T-helper 1 cell treated with Interleukin-12 subunit alpha and Interleukin-12 subunit beta and Interleukin-4 antibody, amounts not matched to agents 30 μg/mL and 1 μg/mL, for 36 hours (primary cell): Measurements from ENCODE around the gene ARL4A.
A peak's percentile ranks its signal among the peaks of the same experiment; 100 is the strongest.

Experiments
- H3K27ac Mint-ChIP-seq: one replicate; pipeline ENCODE4 v1.8.0; 2021; ENCODE audit warnings: mild to moderate bottlenecking, mixed read lengths
- H3K27me3 Mint-ChIP-seq: one replicate; pipeline ENCODE4 v1.8.0; 2021; ENCODE audit warnings: low read depth, mixed read lengths
- H3K36me3 Mint-ChIP-seq: one replicate; pipeline ENCODE4 v1.8.0; 2021; ENCODE audit warnings: low read depth, mixed read lengths
- H3K4me1 Mint-ChIP-seq: one replicate; pipeline ENCODE4 v1.8.0; 2021; ENCODE audit warnings: low read depth, mixed read lengths
- H3K4me3 Mint-ChIP-seq: one replicate; pipeline ENCODE4 v1.8.0; 2021; ENCODE audit warnings: mild to moderate bottlenecking, moderate library complexity, mixed read lengths
- H3K9me3 Mint-ChIP-seq: one replicate; pipeline ENCODE4 v1.8.0; 2021; ENCODE audit warnings: mixed read lengths

Gene ARL4A

DNA sequence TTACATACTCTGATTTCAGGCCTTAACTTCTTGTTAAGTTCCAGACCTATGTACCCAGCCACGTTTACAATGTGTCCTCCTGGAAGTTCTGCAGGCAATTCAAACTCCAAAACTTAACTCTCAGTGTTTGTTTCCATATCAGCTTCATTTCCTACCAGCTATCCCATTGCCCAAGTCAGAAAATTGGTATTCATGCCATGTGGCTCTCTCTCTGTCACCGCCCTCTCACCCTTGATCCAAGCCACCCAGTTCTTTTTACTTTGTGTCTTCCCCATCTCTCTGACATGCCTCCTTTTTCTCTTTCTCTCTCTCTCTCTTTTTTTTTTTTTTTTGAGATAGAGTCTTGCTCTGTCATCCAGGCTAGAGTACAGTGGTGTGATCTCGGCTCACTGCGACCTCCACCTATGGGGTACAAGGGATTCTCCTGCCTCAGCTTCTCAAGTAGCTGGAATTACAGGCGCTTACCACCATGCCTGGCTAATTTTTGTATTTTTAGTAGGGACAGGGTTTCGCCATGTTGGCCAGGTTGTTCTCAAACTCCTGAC lies 33.9 kb downstream of the ARL4A start:
- peaks cover 3% of the 10 kb centered on the region for H3K36me3 Mint-ChIP-seq
- H3K4me1 Mint-ChIP-seq: peaks cover 22% of the 10 kb centered on the region
- H3K27ac Mint-ChIP-seq: peak overlapping the region; percentile 38
- H3K9me3 Mint-ChIP-seq: no peaks in the 10 kb centered on the region
- H3K4me3 Mint-ChIP-seq: no peak overlapping the region
- no peaks in the 10 kb centered on the region for H3K27me3 Mint-ChIP-seq

DNA sequence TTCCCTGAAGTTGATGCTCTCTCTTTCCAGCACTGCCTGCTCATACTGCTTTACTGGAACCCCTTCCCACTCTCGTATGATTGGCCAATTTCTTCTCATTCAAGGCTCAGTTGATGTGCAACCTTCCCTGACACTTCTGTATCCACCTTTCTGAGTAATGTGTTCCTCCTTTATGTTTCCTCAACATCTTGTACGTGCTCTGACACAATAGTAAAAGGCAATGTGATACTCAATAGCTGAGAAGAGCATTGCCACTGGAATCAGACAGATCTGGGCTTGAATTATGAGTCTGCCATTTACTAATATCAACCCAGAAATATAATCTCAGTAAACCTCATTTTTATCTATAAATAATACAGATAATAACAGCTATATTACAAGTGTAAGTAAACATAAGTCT lies 34.7 kb downstream of the ARL4A start:
- no peaks in the 10 kb centered on the region for H3K27me3 Mint-ChIP-seq
- peaks cover 22% of the 10 kb centered on the region for H3K4me1 Mint-ChIP-seq
- peaks cover 3% of the 10 kb centered on the region for H3K36me3 Mint-ChIP-seq
- H3K9me3 Mint-ChIP-seq: no peaks in the 10 kb centered on the region
- peak overlapping the region; percentile 41 for H3K27ac Mint-ChIP-seq
- H3K4me3 Mint-ChIP-seq: no peak overlapping the region

DNA sequence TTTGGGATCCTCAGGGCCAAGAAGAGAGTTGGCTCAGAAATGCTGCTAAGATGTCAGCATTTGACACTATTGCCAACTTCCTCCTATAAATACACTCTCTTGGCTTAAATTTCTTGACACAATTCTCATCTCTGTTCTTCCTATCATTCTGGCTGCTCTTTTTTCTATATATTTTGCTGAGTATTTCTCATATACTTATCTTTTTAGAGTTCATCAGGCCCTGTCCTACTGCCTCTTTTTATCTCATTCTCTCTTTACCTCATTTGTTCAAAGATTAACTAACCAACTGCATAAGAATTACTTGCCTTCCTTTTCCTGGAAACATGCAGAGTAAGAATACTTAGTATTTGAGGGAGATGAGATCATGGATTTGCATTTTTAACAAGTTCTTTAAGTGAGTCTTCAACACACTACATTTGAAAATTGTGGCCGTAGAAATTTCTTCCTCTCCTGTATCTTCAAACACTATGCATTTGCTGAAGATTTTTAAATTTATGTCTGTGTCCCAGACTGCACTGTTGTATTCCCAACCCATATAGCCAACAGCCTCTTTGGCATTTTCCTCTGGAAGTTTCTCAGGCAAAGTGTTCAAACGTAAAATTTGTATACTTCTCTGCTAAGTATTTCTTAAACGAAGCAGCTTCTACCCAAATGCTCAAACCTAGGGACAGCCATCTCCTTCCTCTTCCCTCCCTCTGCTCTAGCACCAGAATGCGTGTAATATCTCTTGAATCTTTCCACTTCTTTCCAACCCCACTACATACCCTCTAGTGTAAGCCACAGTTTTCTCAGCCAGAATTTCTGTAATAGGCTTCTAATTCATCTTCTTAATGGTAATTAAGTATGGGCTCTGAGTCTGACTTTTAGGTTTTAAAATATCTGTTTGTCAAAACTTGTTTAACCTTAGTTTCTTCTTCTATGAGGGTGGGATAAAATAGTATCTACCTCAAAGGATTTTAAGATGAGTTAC lies 35.5 kb downstream of the ARL4A start:
- H3K27ac Mint-ChIP-seq: peak overlapping the region; percentile 88
- peaks cover 3% of the 10 kb centered on the region for H3K36me3 Mint-ChIP-seq
- H3K4me3 Mint-ChIP-seq: peak overlapping the region; percentile 33
- H3K4me1 Mint-ChIP-seq: peaks cover 22% of the 10 kb centered on the region
- H3K9me3 Mint-ChIP-seq: no peaks in the 10 kb centered on the region
- H3K27me3 Mint-ChIP-seq: no peaks in the 10 kb centered on the region

DNA sequence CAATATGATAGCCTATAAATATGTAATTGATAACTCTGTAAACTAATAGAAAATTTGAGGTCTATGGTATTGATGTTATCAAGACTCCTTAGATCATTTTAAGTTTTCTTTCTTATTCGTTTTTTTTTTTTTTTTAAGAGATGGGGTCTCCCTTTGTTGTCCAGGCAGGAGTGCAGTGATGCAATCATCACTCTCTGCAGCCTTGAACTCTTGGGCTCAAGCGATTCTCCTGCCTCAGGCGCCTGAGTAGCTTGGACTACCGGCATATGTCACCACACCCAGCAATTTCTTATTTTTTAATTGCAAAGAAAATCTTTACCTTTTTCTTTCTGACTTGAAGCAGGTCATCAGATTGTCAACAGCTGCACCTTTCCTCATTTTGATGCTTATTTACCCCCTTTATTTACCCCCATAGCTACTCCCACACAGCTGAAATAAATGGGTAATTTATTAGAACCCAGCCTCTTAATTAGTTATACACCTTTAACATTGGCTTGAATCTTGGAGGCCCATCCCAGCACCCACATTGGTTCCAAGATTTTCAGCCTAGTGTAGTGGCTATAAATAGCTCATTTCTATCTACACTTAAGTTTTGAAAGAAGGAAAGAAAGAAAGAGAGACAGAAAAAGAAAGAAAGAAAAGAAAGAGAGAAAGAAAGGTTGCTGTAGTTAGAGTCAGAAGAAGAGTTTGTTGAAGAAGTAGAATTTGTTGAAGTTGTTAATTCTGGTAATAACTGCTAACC lies 38.3 kb downstream of the ARL4A start:
- Mint-ChIP-seq H3K4me3 (no peak overlapping the region), H3K9me3 (no peaks in the 10 kb centered on the region), H3K36me3 (peaks cover 3% of the 10 kb centered on the region), H3K27ac (no peak overlapping the region), H3K27me3 (no peaks in the 10 kb centered on the region), H3K4me1 (peaks cover 25% of the 10 kb centered on the region)

DNA sequence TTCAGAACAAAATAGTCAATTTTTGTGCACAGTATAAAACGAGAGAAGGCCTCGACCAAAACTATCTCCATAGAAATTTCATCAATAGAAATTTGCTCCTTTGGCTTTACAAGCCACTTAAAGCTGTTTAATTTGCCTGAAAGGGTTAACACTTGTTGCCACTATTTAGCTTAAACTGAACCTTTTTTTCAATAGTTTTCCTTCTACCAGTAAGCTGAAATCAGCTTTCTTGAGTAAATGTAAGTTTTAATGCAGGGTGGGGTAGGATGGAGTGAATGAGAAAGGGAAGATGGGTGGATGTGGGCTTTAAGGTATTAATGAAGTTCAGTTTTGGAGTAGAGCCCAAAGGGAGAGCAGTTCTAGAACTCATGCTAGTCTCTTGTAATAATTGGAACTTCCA lies 39.5 kb downstream of the ARL4A start:
- Mint-ChIP-seq H3K27ac (no peak overlapping the region), H3K9me3 (no peaks in the 10 kb centered on the region), H3K36me3 (peaks cover 2% of the 10 kb centered on the region), H3K27me3 (no peaks in the 10 kb centered on the region), H3K4me3 (no peak overlapping the region), H3K4me1 (peaks cover 29% of the 10 kb centered on the region)

DNA sequence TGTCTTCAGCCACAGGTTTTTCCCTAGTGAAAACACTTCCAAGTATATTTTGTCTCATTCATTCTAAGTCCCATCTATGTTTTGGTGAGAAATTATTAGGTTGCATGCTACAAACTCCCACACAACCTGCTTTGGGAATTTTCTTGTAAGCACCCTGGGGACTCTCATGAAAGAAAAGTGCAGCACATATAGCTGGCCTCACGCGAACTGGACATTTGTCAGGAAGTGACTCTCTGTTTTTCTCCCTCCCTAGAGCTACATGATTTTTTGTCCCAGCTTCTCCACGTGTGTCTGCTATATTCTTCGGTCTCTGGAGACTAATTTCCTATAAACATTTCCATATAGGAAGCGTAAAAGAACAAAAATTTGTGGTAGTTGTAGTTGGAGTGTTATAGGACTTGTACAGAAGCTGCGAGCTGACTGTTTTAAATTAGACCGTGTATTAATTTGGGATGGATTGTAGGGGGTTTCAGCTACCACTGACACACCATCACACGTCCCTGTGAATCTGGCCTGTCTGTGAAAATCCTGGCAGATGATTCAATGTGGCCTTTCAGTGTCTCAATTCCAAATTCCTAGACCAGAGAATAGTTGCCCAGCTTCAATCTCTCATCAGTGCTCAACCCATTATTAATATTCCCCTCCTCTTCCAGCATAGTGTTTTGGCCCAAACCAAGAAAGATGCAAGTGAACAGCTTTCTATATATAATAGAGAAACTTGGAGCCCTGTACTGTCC lies 40.2 kb downstream of the ARL4A start:
- Mint-ChIP-seq H3K4me3 (no peak overlapping the region), H3K27ac (no peak overlapping the region), H3K36me3 (no peaks in the 10 kb centered on the region), H3K27me3 (no peaks in the 10 kb centered on the region), H3K4me1 (peaks cover 25% of the 10 kb centered on the region), H3K9me3 (no peaks in the 10 kb centered on the region)

DNA sequence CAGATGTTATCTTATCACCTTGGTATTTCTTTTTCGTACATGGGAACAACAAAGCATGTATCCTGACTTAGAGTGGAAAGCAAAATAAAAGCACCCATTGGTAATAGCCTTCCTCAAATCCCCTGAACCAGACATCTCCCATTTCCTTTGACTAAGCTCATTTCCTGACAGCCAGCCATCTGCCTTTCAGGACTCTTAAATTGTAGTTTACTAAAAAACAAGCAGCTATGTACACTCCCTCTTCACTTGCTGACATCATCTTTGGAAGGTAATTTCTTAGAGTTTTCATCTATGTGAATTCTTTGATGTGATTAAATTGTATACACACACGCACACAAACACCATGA lies 40.7 kb downstream of the ARL4A start:
- Mint-ChIP-seq H3K36me3 (no peaks in the 10 kb centered on the region), H3K27ac (no peak overlapping the region), H3K4me1 (peaks cover 19% of the 10 kb centered on the region), H3K9me3 (no peaks in the 10 kb centered on the region), H3K4me3 (no peak overlapping the region), H3K27me3 (no peaks in the 10 kb centered on the region)

DNA sequence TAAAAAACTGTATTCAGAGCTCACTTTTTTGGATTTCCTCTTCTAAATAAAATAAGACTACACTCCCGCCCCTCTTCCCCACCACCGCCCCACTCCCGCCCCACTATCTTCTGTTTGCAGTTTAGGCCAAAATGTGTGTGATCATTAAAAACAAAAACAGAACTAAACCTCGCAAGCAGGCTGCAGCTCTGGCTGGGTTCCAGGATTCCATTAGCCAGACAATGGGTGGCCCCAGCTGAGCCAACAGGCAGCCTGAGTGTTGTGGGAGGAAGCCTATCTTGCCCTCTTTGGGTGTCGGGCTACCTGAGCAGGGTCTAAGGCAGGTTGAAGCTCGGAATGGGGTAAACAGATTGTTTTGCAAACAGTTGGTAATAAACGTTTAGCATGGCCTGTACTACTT lies 41.7 kb downstream of the ARL4A start:
- H3K36me3 Mint-ChIP-seq: no peaks in the 10 kb centered on the region
- no peak overlapping the region for H3K27ac Mint-ChIP-seq
- peaks cover 18% of the 10 kb centered on the region for H3K4me1 Mint-ChIP-seq
- H3K4me3 Mint-ChIP-seq: no peak overlapping the region
- H3K9me3 Mint-ChIP-seq: no peaks in the 10 kb centered on the region
- H3K27me3 Mint-ChIP-seq: no peaks in the 10 kb centered on the region

DNA sequence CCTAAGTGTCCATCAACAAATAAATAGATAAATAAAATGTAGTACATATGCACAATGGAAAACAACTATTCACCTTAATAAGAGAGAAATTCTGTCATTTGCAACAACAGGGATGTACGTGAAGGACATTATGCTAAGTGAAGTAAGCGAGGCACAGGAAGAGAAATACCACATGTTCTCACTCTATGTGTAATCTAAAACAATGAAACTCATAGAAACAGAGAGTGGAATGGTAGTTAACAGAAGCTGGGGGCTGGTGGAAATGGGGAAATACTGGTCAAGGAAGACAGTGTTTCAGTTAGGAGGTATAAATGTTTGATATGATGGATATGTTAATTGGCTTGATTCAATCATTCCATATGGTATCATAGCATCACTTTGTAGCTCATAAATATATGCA lies 43.1 kb downstream of the ARL4A start:
- Mint-ChIP-seq H3K27ac (peak overlapping the region; percentile 54), H3K9me3 (no peaks in the 10 kb centered on the region), H3K4me1 (peaks cover 18% of the 10 kb centered on the region), H3K4me3 (peak overlapping the region; percentile 25), H3K27me3 (no peaks in the 10 kb centered on the region), H3K36me3 (no peaks in the 10 kb centered on the region)

DNA sequence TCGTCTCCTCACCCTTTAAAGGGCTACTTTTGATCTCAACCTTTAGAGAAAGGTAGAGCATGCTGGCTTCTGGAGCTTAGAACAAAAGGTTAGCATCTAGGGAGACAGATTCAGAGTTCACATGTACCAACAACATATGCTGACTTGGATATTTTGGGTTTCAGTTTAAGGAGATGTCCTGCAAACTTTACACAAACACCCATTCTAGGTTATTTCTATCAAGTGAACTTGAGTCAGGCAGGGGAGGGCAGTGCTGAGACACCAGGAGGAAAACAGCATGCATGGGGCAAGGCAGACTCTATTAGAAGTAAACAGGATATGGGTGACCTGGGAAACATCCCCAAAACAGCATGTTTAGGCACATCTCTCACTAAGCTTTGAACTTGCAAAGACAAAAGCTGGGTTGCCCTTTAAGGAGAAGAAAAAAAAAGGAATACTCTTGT lies 43.8 kb downstream of the ARL4A start:
- Mint-ChIP-seq H3K27ac (peak overlapping the region; percentile 86), H3K36me3 (no peaks in the 10 kb centered on the region), H3K9me3 (no peaks in the 10 kb centered on the region), H3K4me3 (peak overlapping the region; percentile 65), H3K4me1 (peaks cover 18% of the 10 kb centered on the region), H3K27me3 (no peaks in the 10 kb centered on the region)

DNA sequence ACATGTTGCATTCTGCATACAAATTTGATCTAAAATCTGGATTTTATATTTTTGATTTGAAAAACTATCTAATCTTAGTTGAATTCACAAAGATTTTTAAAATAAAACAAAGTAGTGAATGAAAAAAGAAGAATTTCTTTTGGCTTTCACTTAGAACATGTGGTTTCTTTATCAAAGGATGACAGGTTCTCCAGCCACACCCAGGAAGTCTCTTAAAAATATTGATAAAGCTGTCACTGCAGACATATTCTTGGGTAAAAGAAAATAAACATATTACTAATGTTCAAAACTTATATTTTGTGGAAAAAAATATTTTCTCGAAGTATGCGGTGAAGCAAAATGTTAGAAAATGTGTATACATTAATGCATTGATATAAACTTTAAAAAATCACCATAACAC lies 44.3 kb downstream of the ARL4A start:
- H3K27ac Mint-ChIP-seq: no peak overlapping the region

DNA sequence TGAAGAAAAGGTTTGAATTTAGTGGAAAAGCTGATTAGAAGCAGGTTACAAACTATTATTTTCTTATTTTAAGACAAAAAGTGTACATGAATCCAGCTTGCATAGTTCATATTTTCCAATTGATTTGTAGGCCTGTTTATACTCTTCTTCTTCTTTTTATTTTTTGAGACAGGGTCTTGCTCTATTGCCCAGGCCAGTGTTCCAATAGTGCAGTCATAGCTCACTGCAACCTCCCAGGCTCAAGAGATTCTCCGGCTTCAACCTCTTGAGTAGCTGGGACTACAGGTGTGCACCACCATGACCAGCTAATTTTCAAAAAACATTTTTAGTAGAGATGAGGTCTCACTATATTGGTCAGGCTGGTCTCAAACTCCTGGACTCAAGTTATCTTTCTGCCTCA lies 45.0 kb downstream of the ARL4A start:
- Mint-ChIP-seq H3K4me3 (no peak overlapping the region), H3K9me3 (no peaks in the 10 kb centered on the region), H3K4me1 (peaks cover 18% of the 10 kb centered on the region), H3K27me3 (no peaks in the 10 kb centered on the region), H3K27ac (no peak overlapping the region), H3K36me3 (no peaks in the 10 kb centered on the region)

More for the DNA sequence above, 44.3 kb downstream of the ARL4A start:
- H3K27me3 Mint-ChIP-seq: no peaks in the 10 kb centered on the region
- no peak overlapping the region for H3K4me3 Mint-ChIP-seq
- peaks cover 18% of the 10 kb centered on the region for H3K4me1 Mint-ChIP-seq
- H3K36me3 Mint-ChIP-seq: no peaks in the 10 kb centered on the region
- H3K9me3 Mint-ChIP-seq: no peaks in the 10 kb centered on the region

DNA sequence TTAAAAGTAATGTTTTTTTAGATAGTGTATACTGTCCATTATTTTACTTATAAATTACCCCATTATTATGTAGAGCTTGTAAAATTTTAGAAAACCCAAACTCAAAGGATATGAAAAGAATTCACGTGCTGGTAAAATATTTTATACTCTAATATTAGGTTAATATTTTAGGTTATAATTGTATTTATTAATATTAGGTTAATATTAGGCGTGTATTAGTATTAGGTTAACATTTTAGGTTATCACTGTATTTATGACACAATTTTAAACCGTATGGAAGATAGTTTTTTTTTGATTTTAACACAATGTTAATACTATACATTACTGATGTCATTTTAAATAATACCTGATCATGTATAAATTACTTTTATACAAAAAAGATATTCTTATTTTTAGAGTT lies 48.5 kb downstream of the ARL4A start:
- Mint-ChIP-seq H3K27ac (no peak overlapping the region), H3K4me3 (no peak overlapping the region), H3K27me3 (peaks cover 3% of the 10 kb centered on the region), H3K4me1 (peaks cover 6% of the 10 kb centered on the region), H3K36me3 (no peaks in the 10 kb centered on the region), H3K9me3 (no peaks in the 10 kb centered on the region)

DNA sequence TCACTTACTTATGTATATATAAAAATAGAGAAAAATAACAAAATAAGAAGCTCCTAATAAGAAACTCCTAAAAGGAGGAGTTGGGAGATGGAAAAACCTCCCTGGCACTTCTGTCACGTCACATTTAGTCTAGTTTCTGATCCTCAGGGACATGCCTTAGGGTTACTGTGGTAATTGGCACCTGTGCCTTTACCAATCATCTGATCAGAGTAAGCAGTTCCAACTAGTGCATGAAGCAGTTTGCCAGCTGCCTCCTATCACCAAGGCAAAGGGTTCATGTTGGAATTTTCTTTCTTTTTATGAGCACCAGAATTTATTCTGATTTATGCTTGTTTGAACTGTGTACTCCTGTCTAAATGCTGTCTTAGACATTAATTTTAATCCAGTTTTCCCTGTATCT lies 49.9 kb downstream of the ARL4A start:
- peaks cover 3% of the 10 kb centered on the region for H3K27me3 Mint-ChIP-seq
- no peaks in the 10 kb centered on the region for H3K4me1 Mint-ChIP-seq
- no peaks in the 10 kb centered on the region for H3K9me3 Mint-ChIP-seq
- H3K36me3 Mint-ChIP-seq: no peaks in the 10 kb centered on the region
- H3K27ac Mint-ChIP-seq: no peak overlapping the region
- no peak overlapping the region for H3K4me3 Mint-ChIP-seq
